H1 (cell line): Measurements from ENCODE around the gene MC5R. TPM values are rescaled to one million over a fixed set of nuclear protein-coding genes. Genes with fewer than 3 reads are reported as not detected.
A peak's percentile ranks its signal among the peaks of the same experiment; 100 is the strongest.

ENCODE experiments used
- CTCF ChIA-PET: fragments of 300-600 bp; sonication (Branson Sonifier 250); formaldehyde crosslinking; loops from one replicate; lab custom pipeline; 2021; ENCODE audit not compliant: partially characterized antibody; lab: Charles Lee
- POLR2A ChIA-PET: fragments of 300-600 bp; sonication (Branson Sonifier 250); formaldehyde crosslinking; loops from one replicate; lab custom pipeline; 2021; ENCODE audit warnings: inconsistent platforms; ENCODE audit not compliant: partially characterized antibody; lab: Charles Lee
- DNase-seq, 2 experiments: peaks; one replicate each; pipeline versions ENCODE4 v3.0.0 to v3.0.0-alpha.2; 2010 to 2022; ENCODE audit warnings: low spot score in 2 of 2, low read depth in 1 of 2, mixed read lengths in 1 of 2
- FAIRE-seq: peaks from 2 replicates; lab custom pipeline; 2011; peaks lifted over from hg19 to GRCh38; lab: Jason Lieb, UNC
- H2AFZ ChIP-seq: 2 replicates; pipeline ENCODE4 v1.8.1; 2012; ENCODE audit warnings: low read length, inconsistent platforms
- H2AK5ac ChIP-seq: 2 replicates; pipeline ENCODE4 v1.6.1; 2013; ENCODE audit warnings: low read depth, low read length
- H2BK120ac ChIP-seq: replicated peaks from 2 replicates; pipeline ENCODE3; 2013; ENCODE audit warnings: low read depth, low read length, inconsistent platforms
- H2BK12ac ChIP-seq: 2 replicates; pipeline ENCODE4 v1.6.1; 2013; ENCODE audit warnings: low read depth, low read length
- H2BK15ac ChIP-seq: 2 replicates; pipeline ENCODE4 v1.6.1; 2013; ENCODE audit warnings: low read length
- H2BK20ac ChIP-seq: 2 replicates; pipeline ENCODE4 v1.6.1; 2013; ENCODE audit warnings: low read length
- H2BK5ac ChIP-seq: 2 replicates; pipeline ENCODE4 v1.6.1; 2013; ENCODE audit warnings: low read depth, low read length
- H3K14ac ChIP-seq: 2 replicates; pipeline ENCODE4 v1.6.1; 2013; ENCODE audit warnings: inconsistent platforms; ENCODE audit not compliant: insufficient read length
- H3K18ac ChIP-seq: 2 replicates; pipeline ENCODE4 v1.6.1; 2013; ENCODE audit warnings: low read length; ENCODE audit errors: extremely low read depth
- H3K23ac ChIP-seq: 2 replicates; pipeline ENCODE4 v1.6.1; 2013; ENCODE audit warnings: inconsistent platforms; ENCODE audit not compliant: insufficient read length
- H3K23me2 ChIP-seq: 2 replicates; pipeline ENCODE4 v1.6.1; 2013; ENCODE audit warnings: low read depth, low read length
- H3K27ac ChIP-seq: 2 replicates; pipeline ENCODE4 v1.6.1; 2011; ENCODE audit warnings: low read depth, low read length, inconsistent platforms
- H3K27me3 ChIP-seq, 4 experiments: replicated peaks in 1 of 4; 1 replicate in 1 of 4; 2 replicates in 3 of 4; pipeline versions ENCODE4 v1.6.1 to v1.8.1; 2011 to 2013; ENCODE audit warnings: low read length in 3 of 4, mild to moderate bottlenecking in 3 of 4, inconsistent platforms in 2 of 4, mixed read lengths in 2 of 4, moderate library complexity in 1 of 4; ENCODE audit not compliant: control insufficient read depth in 3 of 4, insufficient read depth in 3 of 4; ENCODE audit errors: extremely low read depth in 1 of 4
- H3K36me3 ChIP-seq, 4 experiments: 2 replicates each; pipeline versions ENCODE4 v1.6.1 to v1.8.1; 2011 to 2013; ENCODE audit warnings: mild to moderate bottlenecking in 4 of 4, low read length in 3 of 4, moderate library complexity in 2 of 4, control low read depth in 1 of 4, inconsistent platforms in 1 of 4; ENCODE audit not compliant: insufficient read depth in 4 of 4, control insufficient read depth in 2 of 4
- H3K4ac ChIP-seq: replicated peaks from 2 replicates; pipeline ENCODE3; 2013; ENCODE audit warnings: low read length, low read depth, mixed read lengths, inconsistent platforms; ENCODE audit not compliant: insufficient read length
- H3K4me1 ChIP-seq, 4 experiments: replicated peaks in 1 of 4; 1 replicate in 1 of 4; 2 replicates in 3 of 4; pipeline versions ENCODE4 v1.6.1 to v1.8.1; 2011 to 2013; ENCODE audit warnings: low read length in 3 of 4, inconsistent platforms in 2 of 4, mixed read lengths in 1 of 4; ENCODE audit not compliant: insufficient read depth in 4 of 4, control insufficient read depth in 3 of 4
- H3K4me2 ChIP-seq, 2 experiments: 2 replicates each; pipeline versions ENCODE4 v1.6.1 to v1.8.1; 2011 to 2013; ENCODE audit warnings: low read depth in 2 of 2, low read length in 2 of 2, control low read depth in 1 of 2, inconsistent platforms in 1 of 2, mild to moderate bottlenecking in 1 of 2; ENCODE audit not compliant: insufficient read depth in 1 of 2
- H3K4me3 ChIP-seq, 4 experiments: fragments of 200-600, 300-600 bp in 1 of 4; sonication (generic), shearing (Covaris generic), sonication (Bioruptor Twin) in 1 of 4; 2 replicates each; pipeline versions ENCODE4 v1.5.1 to v1.8.1; 2011 to 2016; ENCODE audit warnings: low read length in 4 of 4, low read depth in 3 of 4, control low read depth in 2 of 4, inconsistent platforms in 2 of 4, mild to moderate bottlenecking in 2 of 4, mixed read lengths in 1 of 4, moderate library complexity in 1 of 4; ENCODE audit not compliant: insufficient read depth in 2 of 4; ENCODE audit errors: extremely low read depth in 1 of 4
- H3K56ac ChIP-seq: replicated peaks from 2 replicates; pipeline ENCODE3; 2013; ENCODE audit warnings: low read depth, mild to moderate bottlenecking, mixed read lengths, low read length, inconsistent platforms; ENCODE audit not compliant: insufficient read length
- H3K79me1 ChIP-seq: 2 replicates; pipeline ENCODE4 v1.6.1; 2013; ENCODE audit warnings: low read depth, low read length, control low read depth
- H3K79me2 ChIP-seq, 2 experiments: 2 replicates each; pipeline versions ENCODE4 v1.6.1 to v1.8.1; 2012 to 2013; ENCODE audit warnings: low read length in 2 of 2, mild to moderate bottlenecking in 2 of 2, inconsistent platforms in 1 of 2; ENCODE audit not compliant: insufficient read depth in 2 of 2, control insufficient read depth in 1 of 2
- H3K9ac ChIP-seq, 4 experiments: replicated peaks in 1 of 4; 1 replicate in 1 of 4; 2 replicates in 3 of 4; pipeline versions ENCODE4 v1.6.1 to v1.8.1; 2011 to 2013; ENCODE audit warnings: low read depth in 3 of 4, low read length in 3 of 4, control low read depth in 2 of 4, mild to moderate bottlenecking in 2 of 4, moderate library complexity in 2 of 4, inconsistent platforms in 1 of 4; ENCODE audit errors: extremely low read depth in 1 of 4
- H3K9me3 ChIP-seq, 2 experiments: 2 replicates each; pipeline versions ENCODE4 v1.6.1 to v1.8.1; 2012 to 2013; ENCODE audit warnings: mild to moderate bottlenecking in 2 of 2, moderate library complexity in 2 of 2, control low read depth in 1 of 2, inconsistent platforms in 1 of 2, low read depth in 1 of 2, low read length in 1 of 2, mixed read lengths in 1 of 2; ENCODE audit not compliant: insufficient read depth in 2 of 2
- H4K20me1 ChIP-seq, 2 experiments: replicated peaks in 1 of 2; 2 replicates each; pipeline versions ENCODE3 to v1.8.1; 2011 to 2013; ENCODE audit warnings: inconsistent platforms in 2 of 2, low read length in 2 of 2, mild to moderate bottlenecking in 1 of 2; ENCODE audit not compliant: insufficient read depth in 2 of 2, control insufficient read depth in 1 of 2
- H4K5ac ChIP-seq: 2 replicates; pipeline ENCODE4 v1.6.1; 2013; ENCODE audit warnings: low read length, low read depth, mixed read lengths, inconsistent platforms; ENCODE audit not compliant: insufficient read length
- H4K8ac ChIP-seq: 2 replicates; pipeline ENCODE4 v1.8.0; 2013; ENCODE audit warnings: mild to moderate bottlenecking, moderate library complexity, low read length, inconsistent platforms; ENCODE audit not compliant: insufficient read depth; ENCODE audit errors: extremely low read depth
- H4K91ac ChIP-seq: replicated peaks from 2 replicates; pipeline ENCODE3; 2013; ENCODE audit warnings: low read length, mixed read lengths, inconsistent platforms; ENCODE audit not compliant: insufficient read length
- ASH2L ChIP-seq: fragments of 200-600, 300-600 bp; sonication (generic); IDR thresholded peaks from one replicate; pipeline ENCODE4 v1.7.1; 2017; ENCODE audit warnings: low read length
- CEBPB ChIP-seq: IDR thresholded peaks from 2 replicates; pipeline ENCODE4 v1.6.1; 2012; ENCODE audit warnings: low read depth, low read length
- EP300 ChIP-seq, 2 experiments: IDR thresholded peaks; 1 replicate in 1 of 2; 2 replicates in 1 of 2; pipeline ENCODE4 v1.6.1; 2011 to 2012; ENCODE audit warnings: low read depth in 2 of 2, low read length in 2 of 2, mild to moderate bottlenecking in 2 of 2, borderline replicate concordance in 1 of 2, inconsistent platforms in 1 of 2, moderate library complexity in 1 of 2
- TAF1 ChIP-seq: IDR thresholded peaks from 2 replicates; pipeline ENCODE4 v1.6.1; 2011; ENCODE audit warnings: mild to moderate bottlenecking, low read depth, low read length
- WGBS, 2 experiments: shearing (Covaris generic) in 1 of 2; methylation state at CpG; one replicate each; pipeline versions ENCODE4 v1.1.6 to v1.1.7; 2013 to 2015; ENCODE audit warnings: low lambda C conversion rate in 2 of 2, mixed read lengths in 2 of 2, inconsistent platforms in 1 of 2, low coverage in 1 of 2, missing lambda C conversion rate in 1 of 2; ENCODE audit not compliant: insufficient replicate concordance in 2 of 2, insufficient coverage in 1 of 2, insufficient read length in 1 of 2; ENCODE audit errors: extremely low coverage in 1 of 2, missing lambda C conversion rate in 1 of 2; 5-methylcytosine and 5-hydroxymethylcytosine counted together
- polyA plus RNA-seq, 7 experiments: library from polyadenylated mRNA; depleted of rRNA in 3 of 7; stranded (reverse) in 5 of 7; unstranded in 2 of 7; fragments of >200 nt in 5 of 7; fragments of 200-250 nt in 2 of 7; gene quantifications; 1 replicate in 5 of 7; 2 replicates in 1 of 7; 4 replicates in 1 of 7; pipeline versions ENCODE4 v1.2.1 to v1.2.3, GENCODE V29; 2011 to 2013; ENCODE audit warnings: missing spikeins in 2 of 7, mixed read lengths in 2 of 7
- total RNA-seq: library from RNA; stranded (reverse); fragmentation: NEBNext Ultra II Directional; extraction: Animal tissue kit (Norgen Biotek cat#: 25700); gene quantifications from 2 replicates; pipeline ENCODE4 v1.2.1, GENCODE V29; 2021

Gene MC5R
- total and polyA plus RNA-seq, 2 of the 8 experiments (the other 6 are each of a cell fraction or from before 2014, with no cell fraction given) = 0.37 to 1.4 TPM

DNA sequence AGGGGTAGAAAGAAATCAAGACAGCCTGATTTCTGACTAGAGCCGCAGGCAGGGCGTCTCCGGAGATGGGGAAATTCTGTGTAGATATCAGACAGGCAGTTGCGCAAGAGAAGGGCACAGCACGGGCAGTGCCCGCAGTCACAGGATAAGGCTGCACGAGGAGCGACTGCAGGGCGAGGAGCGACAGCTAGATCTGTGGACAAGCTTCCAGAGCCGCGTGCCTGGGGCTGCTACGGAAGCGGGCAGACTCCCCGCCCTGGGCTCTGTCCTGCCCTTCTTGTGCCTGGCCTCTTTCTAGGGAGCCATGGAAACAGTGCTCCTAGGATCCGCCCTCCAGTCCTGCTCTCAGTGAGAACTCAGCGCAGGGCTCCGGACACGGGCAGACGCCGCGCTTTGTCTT is 12.6 kb downstream of the MC5R start:
- Histone ChIP-seq H3K79me2 (no peaks in the 10 kb centered on the region), H3K27me3 (no peaks in the 10 kb centered on the region), H2BK12ac (no peak overlapping the region), H3K9me3 (no peaks in the 10 kb centered on the region; a peak in 1 of 4 replicates), H2AK5ac (no peak overlapping the region), H2BK15ac (no peak overlapping the region), H2AFZ (no peak overlapping the region), H3K36me3 (no peaks in the 10 kb centered on the region), H3K23me2 (no peaks in the 10 kb centered on the region), H3K56ac (no peak overlapping the region), H3K79me1 (no peaks in the 10 kb centered on the region), H4K5ac (no peak overlapping the region), H2BK120ac (no peak overlapping the region), H3K9ac (no peak overlapping the region), H4K91ac (no peak overlapping the region), H3K4me2 (no peak overlapping the region), H2BK5ac (no peak overlapping the region), H2BK20ac (no peak overlapping the region), H4K8ac (no peak overlapping the region), H4K20me1 (no peaks in the 10 kb centered on the region), H3K4me1 (0 out of 7 replicates have a peak, but pooled peaks cover 0 to 3% (median 0%) of the 10 kb centered on the region in 4 experiments), H3K27ac (no peak overlapping the region), H3K4me3 (no peak overlapping the region), H3K18ac (no peak overlapping the region; the same call in 1 of the 2 replicates), H3K23ac (no peak overlapping the region), H3K14ac (no peak overlapping the region), H3K4ac (no peak overlapping the region)
- POLR2A ChIA-PET = no interaction called here
- TF ChIP-seq ASH2L (no peak), TAF1 (no peak), EP300 (IDR thresholded peaks at IDR 0.05; ENCODE audit: borderline replicate concordance in 1 of 2, low read depth in 2 of 2, low read length in 2 of 2) (no peak), CEBPB (peak; percentile 49; the same call in 1 of the 2 replicates)
- WGBS, 2 experiments = 95% methylated on average over 20 of the region's 22 CpGs; no CpG with 5 or more reads in 1 of the 2 experiments
- FAIRE-seq (no peak), DNase-seq (no peak)
- CTCF ChIA-PET = no interaction called here
